Heart left ventricle (tissue), 13 donors: Measurements from ENCODE around the gene FCN2.

Source experiments
- CTCF ChIP-seq, 12 donors: fragments of 200-600 bp; sonication (generic) in 4 of 12; IDR thresholded peaks; one replicate each; pipeline versions ENCODE4 v1.5.0 to v1.8.0; 2018 to 2022; ENCODE audit warnings: antibody characterized with exemption in 12 of 12, mild to moderate bottlenecking in 5 of 12
- POLR2A ChIP-seq, 2 donors: fragments of 450-650 bp; IDR thresholded peaks; one replicate each; pipeline ENCODE4 v1.6.1; 2017; ENCODE audit warnings: antibody characterized with exemption in 2 of 2, mild to moderate bottlenecking in 2 of 2, moderate library complexity in 2 of 2
- donor health status: ischemic (EF 13 %, LVEDD 7.1; RV severe dilation, severe dysfunction).
- donor health status: DM: no; HTN: yes; CAD: no.
- donor health status: DM: no; HTN: no; CAD: no.
- donor health status: ischemic (EF 25% LVEDD 6.9; RV normal size, moderate dysfunction).
- donor health status: ischemic (EF 25% LVEDD 5.7; RV mildly dilated, moderate dysfunction).
- donor health status: ischemic (EF 35%, LVEDD 5.7; RV mildly dilated, moderate dysfunction).
- donor health status: nonischemic (EF 11% LVEDD 7.7; RV severe dilation, severe dysfunction).
- donor health status: DM: yes; HTN: yes; CAD: no.
- donor health status: PGD.
- donor health status: ischemic (EF 29% LVEDD 5.4; RV normal size, mild dysfunction).
- donor health status: nonischemic (EF 23%, LVEDD 6.1; RV moderate dilation, normal function).

GRCh38 chr9:134850611-134851010, 30.0 kb upstream of the FCN2 start:
- TF ChIP-seq CTCF (IDR thresholded peaks at IDR 0.05) (no peak), POLR2A (IDR thresholded peaks at IDR 0.05) (no peak)
